ENCODE data around the gene IFIT1B. TPM values are rescaled to one million over a fixed set of nuclear protein-coding genes. Genes with fewer than 3 reads are reported as not detected.

IFIT1B gene
- total RNA-seq, 1 experiment from 2014 or later, result not detected

- intact Hi-C loops (cut with micrococcal nuclease), result no loop called here
- CTCF ChIA-PET, result interaction anchor here (0.7 kb wide), 1 partner anchor 38 kb away, joined by 3 read pairs; no protein-coding TSS in a partner anchor
- no peak overlapping the region for H3K27ac ChIP-seq (ENCODE audit: low read depth, low read length)
- BruUV-seq (replicated peaks), result no TSS peak
- RAD21 ChIA-PET (ENCODE audit: low non-redundant PET in 1 of 2, low total read pairs in 2 of 2, uncharacterized antibody in 2 of 2, unreplicated experiment in 2 of 2), result no interaction called here
- TF ChIP-seq SRF (IDR thresholded peaks at IDR 0.05; ENCODE audit: low read depth), result no peak
- TF ChIP-seq, protein P1, sequence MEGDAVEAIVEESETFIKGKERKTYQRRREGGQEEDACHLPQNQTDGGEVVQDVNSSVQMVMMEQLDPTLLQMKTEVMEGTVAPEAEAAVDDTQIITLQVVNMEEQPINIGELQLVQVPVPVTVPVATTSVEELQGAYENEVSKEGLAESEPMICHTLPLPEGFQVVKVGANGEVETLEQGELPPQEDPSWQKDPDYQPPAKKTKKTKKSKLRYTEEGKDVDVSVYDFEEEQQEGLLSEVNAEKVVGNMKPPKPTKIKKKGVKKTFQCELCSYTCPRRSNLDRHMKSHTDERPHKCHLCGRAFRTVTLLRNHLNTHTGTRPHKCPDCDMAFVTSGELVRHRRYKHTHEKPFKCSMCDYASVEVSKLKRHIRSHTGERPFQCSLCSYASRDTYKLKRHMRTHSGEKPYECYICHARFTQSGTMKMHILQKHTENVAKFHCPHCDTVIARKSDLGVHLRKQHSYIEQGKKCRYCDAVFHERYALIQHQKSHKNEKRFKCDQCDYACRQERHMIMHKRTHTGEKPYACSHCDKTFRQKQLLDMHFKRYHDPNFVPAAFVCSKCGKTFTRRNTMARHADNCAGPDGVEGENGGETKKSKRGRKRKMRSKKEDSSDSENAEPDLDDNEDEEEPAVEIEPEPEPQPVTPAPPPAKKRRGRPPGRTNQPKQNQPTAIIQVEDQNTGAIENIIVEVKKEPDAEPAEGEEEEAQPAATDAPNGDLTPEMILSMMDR (IDR thresholded peaks at IDR 0.05 in 2 of 3, conservative IDR thresholded peaks at IDR 0.05 in 1 of 3; ENCODE audit: borderline replicate concordance in 1 of 3, insufficient read depth in 1 of 3, low read depth in 2 of 3, low read length in 2 of 3), result no peak
- TF ChIP-seq YY1 (IDR thresholded peaks at IDR 0.05; ENCODE audit: extremely low read depth, insufficient replicate concordance, low read depth, low read length), result no peak
- TF ChIP-seq, protein P2, sequence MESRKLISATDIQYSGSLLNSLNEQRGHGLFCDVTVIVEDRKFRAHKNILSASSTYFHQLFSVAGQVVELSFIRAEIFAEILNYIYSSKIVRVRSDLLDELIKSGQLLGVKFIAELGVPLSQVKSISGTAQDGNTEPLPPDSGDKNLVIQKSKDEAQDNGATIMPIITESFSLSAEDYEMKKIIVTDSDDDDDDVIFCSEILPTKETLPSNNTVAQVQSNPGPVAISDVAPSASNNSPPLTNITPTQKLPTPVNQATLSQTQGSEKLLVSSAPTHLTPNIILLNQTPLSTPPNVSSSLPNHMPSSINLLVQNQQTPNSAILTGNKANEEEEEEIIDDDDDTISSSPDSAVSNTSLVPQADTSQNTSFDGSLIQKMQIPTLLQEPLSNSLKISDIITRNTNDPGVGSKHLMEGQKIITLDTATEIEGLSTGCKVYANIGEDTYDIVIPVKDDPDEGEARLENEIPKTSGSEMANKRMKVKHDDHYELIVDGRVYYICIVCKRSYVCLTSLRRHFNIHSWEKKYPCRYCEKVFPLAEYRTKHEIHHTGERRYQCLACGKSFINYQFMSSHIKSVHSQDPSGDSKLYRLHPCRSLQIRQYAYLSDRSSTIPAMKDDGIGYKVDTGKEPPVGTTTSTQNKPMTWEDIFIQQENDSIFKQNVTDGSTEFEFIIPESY (IDR thresholded peaks at IDR 0.05; ENCODE audit: extremely low read depth, insufficient replicate concordance, low read length), result no peak
- no peak for TF ChIP-seq SP1 (IDR thresholded peaks at IDR 0.05; ENCODE audit: low read depth)
- no peak for TF ChIP-seq CBX3 (IDR thresholded peaks at IDR 0.05; ENCODE audit: low read depth)
- TF ChIP-seq ZFX (IDR thresholded peaks at IDR 0.05), result no peak
- no peak for TF ChIP-seq FOSL1 (IDR thresholded peaks at IDR 0.05; ENCODE audit: low read depth)
- TF ChIP-seq TCF7L2 (IDR thresholded peaks at IDR 0.05; ENCODE audit: borderline replicate concordance, extremely low read depth, insufficient read depth, insufficient read length), result no peak
- no peak for TF ChIP-seq POLR2A (IDR thresholded peaks at IDR 0.05; ENCODE audit: borderline replicate concordance, extremely low read depth, insufficient read depth, insufficient read length)
- TF ChIP-seq CEBPB (IDR thresholded peaks at IDR 0.05; ENCODE audit: low read depth), result no peak
- H3K79me2 ChIP-seq (ENCODE audit: insufficient read depth, low read length), result no peaks in the 10 kb centered on the region
- ATAC-seq, result no peak
- H3K9me3 ChIP-seq (ENCODE audit: control insufficient read depth in 1 of 2, insufficient read depth in 1 of 2, low read depth in 1 of 2, low read length in 2 of 2), result no peaks in the 10 kb centered on the region
- peaks cover 3 to 22% of the 10 kb centered on the region in 2 experiments; a peak in 3 of 4 replicates for H3K4me1 ChIP-seq (ENCODE audit: control insufficient read depth in 1 of 2, insufficient read depth in 2 of 2, low read length in 2 of 2)
- H3K4me3 ChIP-seq (replicated peaks in 1 of 2; ENCODE audit: low read depth in 1 of 2, low read length in 2 of 2), result no peak overlapping the region
- H3K4me2 ChIP-seq (ENCODE audit: low read length), result no peak overlapping the region
- no peak for DNase-seq (ENCODE audit: low read depth, low spot score)
- H3K9me2 ChIP-seq (ENCODE audit: insufficient read depth), result no peaks in the 10 kb centered on the region
- H3K36me3 ChIP-seq (ENCODE audit: control insufficient read depth in 1 of 2, insufficient read depth in 2 of 2, low read length in 2 of 2), result no peaks in the 10 kb centered on the region
- H2AFZ ChIP-seq (ENCODE audit: low read depth, low read length, poor library complexity, severe bottlenecking), result no peak overlapping the region
- H3K9ac ChIP-seq (ENCODE audit: low read length), result no peak overlapping the region
- H4K20me1 ChIP-seq (ENCODE audit: insufficient read depth), result no peaks in the 10 kb centered on the region
- no peaks in the 10 kb centered on the region for H3K27me3 ChIP-seq (ENCODE audit: insufficient read depth, low read length)
- POLR2A ChIA-PET, result no interaction called here
Observed at GRCh38 chr10:89335226-89335625, 42.6 kb upstream of the IFIT1B start.

All from HCT116 (cell line).